Fibroblast of lung (primary cell): Measurements from ENCODE around the gene C1orf167. TPM values are rescaled to one million over a fixed set of nuclear protein-coding genes. Genes with fewer than 3 reads are reported as not detected.

ENCODE experiments used
- DNase-seq, 2 donors: peaks; one replicate each; pipeline versions ENCODE4 v3.0.0 to v3.0.0-alpha.2; 2010; ENCODE audit warnings: low read depth in 2 of 2
- H2AFZ ChIP-seq: 2 replicates; pipeline ENCODE4 v1.5.1; 2012; ENCODE audit warnings: low read length, control low read depth, inconsistent platforms
- H3K27ac ChIP-seq: 2 replicates; pipeline ENCODE4 v1.5.1; 2011; ENCODE audit warnings: low read length, control low read depth; ENCODE audit not compliant: insufficient read depth
- H3K27me3 ChIP-seq: 2 replicates; pipeline ENCODE4 v1.5.1; 2011; ENCODE audit warnings: mild to moderate bottlenecking, low read length; ENCODE audit not compliant: control insufficient read depth, insufficient read depth
- H3K36me3 ChIP-seq: 2 replicates; pipeline ENCODE4 v1.5.1; 2011; ENCODE audit warnings: low read length; ENCODE audit not compliant: control insufficient read depth, insufficient read depth
- H3K4me1 ChIP-seq: 2 replicates; pipeline ENCODE4 v1.5.1; 2011; ENCODE audit warnings: low read length; ENCODE audit not compliant: control insufficient read depth, insufficient read depth; ENCODE audit errors: extremely low read depth
- H3K4me2 ChIP-seq: 2 replicates; pipeline ENCODE4 v1.5.1; 2011; ENCODE audit warnings: low read length, control low read depth; ENCODE audit not compliant: insufficient read depth; ENCODE audit errors: extremely low read depth
- H3K4me3 ChIP-seq, 4 experiments: fragments of 200-600 bp in 1 of 4; sonication (generic) in 1 of 4; replicated peaks in 1 of 4; 2 replicates each; pipeline ENCODE4 v1.5.1; 2011 to 2016; ENCODE audit warnings: low read length in 4 of 4, low read depth in 3 of 4, mild to moderate bottlenecking in 3 of 4, control low read depth in 2 of 4, inconsistent platforms in 1 of 4, mixed read lengths in 1 of 4; ENCODE audit not compliant: insufficient read depth in 1 of 4; ENCODE audit errors: control extremely low read depth in 1 of 4
- H3K79me2 ChIP-seq: 2 replicates; pipeline ENCODE4 v1.5.1; 2012; ENCODE audit warnings: mild to moderate bottlenecking, low read length, inconsistent platforms; ENCODE audit not compliant: control insufficient read depth, insufficient read depth
- H3K9ac ChIP-seq: 2 replicates; pipeline ENCODE4 v1.5.1; 2011; ENCODE audit warnings: mild to moderate bottlenecking, low read length, control low read depth; ENCODE audit not compliant: insufficient read depth
- H3K9me3 ChIP-seq: 2 replicates; pipeline ENCODE4 v1.5.1; 2012; ENCODE audit warnings: low read depth, low read length; ENCODE audit not compliant: control insufficient read depth, insufficient read depth
- H4K20me1 ChIP-seq: 2 replicates; pipeline ENCODE4 v1.5.1; 2011; ENCODE audit warnings: low read length; ENCODE audit not compliant: control insufficient read depth, insufficient read depth; ENCODE audit errors: extremely low read depth
- CTCF ChIP-seq, 2 donors: IDR thresholded peaks in 1 of 2; conservative IDR thresholded peaks in 1 of 2; 1 replicate in 1 of 2; 2 replicates in 1 of 2; pipeline ENCODE4 v1.5.1; 2011 to 2012; ENCODE audit warnings: low read length in 2 of 2, control low read depth in 1 of 2, inconsistent platforms in 1 of 2, low read depth in 1 of 2, mild to moderate bottlenecking in 1 of 2
- EZH2 ChIP-seq: IDR thresholded peaks from 2 replicates; pipeline ENCODE4 v1.5.1; 2012; ENCODE audit warnings: low read length, control low read depth, mild to moderate bottlenecking; ENCODE audit errors: missing control alignments
- polyA plus RNA-seq, 2 donors: library from polyadenylated mRNA; depleted of rRNA in 1 of 2; stranded (reverse) in 1 of 2; unstranded in 1 of 2; fragments of >200 nt; gene quantifications; 2 replicates each; pipeline ENCODE4 v1.2.1, GENCODE V29; 2011 to 2012; ENCODE audit warnings: missing spikeins in 1 of 2
- total RNA-seq: library from RNA; depleted of rRNA; stranded (reverse); fragments of >200 nt; gene quantifications from 2 replicates; pipeline ENCODE4 v1.2.1, GENCODE V29; 2014

Gene C1orf167
- total and polyA plus RNA-seq, 2 donors (not counting 1 experiment from before 2014, with no cell fraction given): 0.39 to 0.99 TPM

- no peak for TF ChIP-seq CTCF (conservative IDR thresholded peaks at IDR 0.05 in 1 of 2, IDR thresholded peaks at IDR 0.05 in 1 of 2; ENCODE audit: low read depth in 1 of 2, low read length in 2 of 2)
- TF ChIP-seq EZH2: no peak
- H4K20me1 ChIP-seq: no peaks in the 10 kb centered on the region
Observed at GRCh38 chr1:11736746-11737639, 25.0 kb upstream of the C1orf167 start.

GRCh38 chr1:11738096-11738495 lies 23.9 kb upstream of the C1orf167 start:
- Histone ChIP-seq H3K36me3 (no peaks in the 10 kb centered on the region), H3K4me3 (no peak overlapping the region), H3K27me3 (no peaks in the 10 kb centered on the region), H4K20me1 (no peaks in the 10 kb centered on the region), H3K9ac (no peak overlapping the region), H3K4me2 (no peak overlapping the region), H3K9me3 (no peaks in the 10 kb centered on the region), H3K79me2 (no peaks in the 10 kb centered on the region), H3K27ac (no peak overlapping the region), H3K4me1 (no peaks in the 10 kb centered on the region), H2AFZ (no peak overlapping the region)
- TF ChIP-seq CTCF (conservative IDR thresholded peaks at IDR 0.05 in 1 of 2, IDR thresholded peaks at IDR 0.05 in 1 of 2; ENCODE audit: low read depth in 1 of 2, low read length in 2 of 2) (no peak), EZH2 (no peak)
- no peak for DNase-seq

More at GRCh38 chr1:11736746-11737639, 25.0 kb upstream of the C1orf167 start:
- DNase-seq: peak; percentile 68 to 80
- Histone ChIP-seq H3K4me3 (peak overlapping the region; percentile 68 to 98 (median 80)), H3K4me1 (peaks cover 4% of the 10 kb centered on the region), H3K27ac (peak overlapping the region; percentile 82), H2AFZ (peak overlapping the region; percentile 9), H3K4me2 (peak overlapping the region; percentile 81), H3K36me3 (no peaks in the 10 kb centered on the region), H3K27me3 (no peaks in the 10 kb centered on the region), H3K79me2 (no peaks in the 10 kb centered on the region), H3K9me3 (no peaks in the 10 kb centered on the region), H3K9ac (peak overlapping the region; percentile 65)

- no peaks in the 10 kb centered on the region for H3K27me3 ChIP-seq
- no peak for TF ChIP-seq EZH2
- no peak for TF ChIP-seq CTCF (conservative IDR thresholded peaks at IDR 0.05 in 1 of 2, IDR thresholded peaks at IDR 0.05 in 1 of 2; ENCODE audit: low read depth in 1 of 2, low read length in 2 of 2)
- no peak for DNase-seq
Observed at GRCh38 chr1:11738783-11739182, 23.2 kb upstream of the C1orf167 start.

More at GRCh38 chr1:11738783-11739182, 23.2 kb upstream of the C1orf167 start:
- Histone ChIP-seq H3K36me3 (no peaks in the 10 kb centered on the region), H3K4me2 (no peak overlapping the region), H2AFZ (no peak overlapping the region), H4K20me1 (no peaks in the 10 kb centered on the region), H3K4me1 (no peaks in the 10 kb centered on the region), H3K79me2 (no peaks in the 10 kb centered on the region), H3K4me3 (no peak overlapping the region), H3K9me3 (no peaks in the 10 kb centered on the region), H3K9ac (no peak overlapping the region), H3K27ac (no peak overlapping the region)
